GM12865 (cell line): ENCODE results near the gene COL7A1.

Experiments used
- DNase-seq: peaks from one replicate; pipeline ENCODE4 v3.0.0; 2010; ENCODE audit warnings: low read depth
- H3K4me3 ChIP-seq: 2 replicates; pipeline ENCODE4 v1.5.1; 2011; ENCODE audit warnings: mild to moderate bottlenecking, low read depth, low read length, control low read depth
- TF ChIP-seq, protein P1 (sequence below): IDR thresholded peaks from 2 replicates; pipeline ENCODE4 v1.5.1; 2011; ENCODE audit warnings: low read length, control low read depth, low read depth, inconsistent platforms; ENCODE audit not compliant: insufficient read depth; ENCODE audit errors: missing control alignments

The COL7A1 gene

GRCh38 chr3:48546203-48546829 is 48.8 kb downstream of the COL7A1 start:
- DNase-seq = no peak

DNA sequence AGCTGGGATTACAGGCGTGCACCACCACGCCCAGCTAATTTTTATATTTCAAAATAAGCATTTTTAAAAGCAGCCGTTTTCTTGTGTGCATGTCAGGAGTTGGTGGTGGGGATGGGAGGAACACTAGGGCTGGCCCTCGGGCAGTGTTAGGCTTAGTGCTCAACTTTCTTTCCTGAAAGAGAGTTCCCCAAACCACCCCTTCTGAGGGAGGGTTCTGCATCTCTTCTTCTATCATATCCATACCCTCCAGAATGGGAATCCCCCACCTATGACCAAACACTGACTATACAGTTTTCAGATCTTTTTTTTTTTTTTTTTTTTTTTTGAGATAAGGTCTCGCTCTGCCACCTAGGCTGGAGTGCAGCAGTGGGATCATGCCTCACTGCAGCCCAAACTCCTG is 51.0 kb downstream of the COL7A1 start:
- H3K4me3 ChIP-seq = no peak overlapping the region
- TF ChIP-seq, protein P1, sequence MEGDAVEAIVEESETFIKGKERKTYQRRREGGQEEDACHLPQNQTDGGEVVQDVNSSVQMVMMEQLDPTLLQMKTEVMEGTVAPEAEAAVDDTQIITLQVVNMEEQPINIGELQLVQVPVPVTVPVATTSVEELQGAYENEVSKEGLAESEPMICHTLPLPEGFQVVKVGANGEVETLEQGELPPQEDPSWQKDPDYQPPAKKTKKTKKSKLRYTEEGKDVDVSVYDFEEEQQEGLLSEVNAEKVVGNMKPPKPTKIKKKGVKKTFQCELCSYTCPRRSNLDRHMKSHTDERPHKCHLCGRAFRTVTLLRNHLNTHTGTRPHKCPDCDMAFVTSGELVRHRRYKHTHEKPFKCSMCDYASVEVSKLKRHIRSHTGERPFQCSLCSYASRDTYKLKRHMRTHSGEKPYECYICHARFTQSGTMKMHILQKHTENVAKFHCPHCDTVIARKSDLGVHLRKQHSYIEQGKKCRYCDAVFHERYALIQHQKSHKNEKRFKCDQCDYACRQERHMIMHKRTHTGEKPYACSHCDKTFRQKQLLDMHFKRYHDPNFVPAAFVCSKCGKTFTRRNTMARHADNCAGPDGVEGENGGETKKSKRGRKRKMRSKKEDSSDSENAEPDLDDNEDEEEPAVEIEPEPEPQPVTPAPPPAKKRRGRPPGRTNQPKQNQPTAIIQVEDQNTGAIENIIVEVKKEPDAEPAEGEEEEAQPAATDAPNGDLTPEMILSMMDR = no peak
- DNase-seq = no peak

More at GRCh38 chr3:48546203-48546829, 48.8 kb downstream of the COL7A1 start:
- no peak overlapping the region for H3K4me3 ChIP-seq
- TF ChIP-seq, protein P1 = no peak

GRCh38 chr3:48543271-48543866 is 51.8 kb downstream of the COL7A1 start:
- TF ChIP-seq, protein P1 = no peak
- no peak for DNase-seq
- no peak overlapping the region for H3K4me3 ChIP-seq

DNA sequence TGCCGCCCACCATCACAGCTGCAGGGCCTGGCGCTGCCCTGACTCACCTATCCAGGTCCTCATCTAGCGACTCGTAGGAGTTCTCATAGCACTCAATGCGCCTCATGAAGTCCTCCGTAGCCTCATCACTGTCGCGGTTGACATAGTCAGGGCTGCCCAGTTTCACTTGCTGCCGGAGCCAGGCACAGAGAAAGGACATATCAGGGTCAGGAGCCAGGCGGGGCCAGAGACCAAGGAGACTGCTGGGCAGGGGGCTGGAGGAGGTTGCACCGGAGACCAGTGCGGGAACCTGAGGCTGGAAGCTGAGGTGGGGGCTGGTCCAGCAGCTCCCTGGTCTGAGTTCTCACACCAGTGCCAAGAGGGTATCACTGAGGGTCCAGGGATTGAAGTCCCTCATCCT is 56.7 kb downstream of the COL7A1 start:
- TF ChIP-seq, protein P1 = no peak
- no peak for DNase-seq
- no peak overlapping the region for H3K4me3 ChIP-seq

GRCh38 chr3:48536785-48537184 is 58.3 kb downstream of the COL7A1 start:
- TF ChIP-seq, protein P1 = no peak
- no peak overlapping the region for H3K4me3 ChIP-seq
- DNase-seq = no peak

GRCh38 chr3:48536116-48536515 is 59.0 kb downstream of the COL7A1 start:
- TF ChIP-seq, protein P1 = no peak

GRCh38 chr3:48535578-48535977 is 59.6 kb downstream of the COL7A1 start:
- TF ChIP-seq, protein P1 = no peak
- H3K4me3 ChIP-seq = no peak overlapping the region
- DNase-seq = no peak

More at GRCh38 chr3:48536116-48536515, 59.0 kb downstream of the COL7A1 start:
- H3K4me3 ChIP-seq = no peak overlapping the region
- DNase-seq = no peak
